Cardiac fibroblast (primary cell): Measurements from ENCODE around the gene HSP90AA1.
A peak's percentile ranks its signal among the peaks of the same experiment; 100 is the strongest.
"Not testable (repeated sequence)": the region's sequence is repeated elsewhere in the genome, so short reads cannot be mapped to it uniquely, and the experiment has no call there.

Experiments used
- DNase-seq, 2 donors: peaks; one replicate each; pipeline versions ENCODE4 v3.0.0 to v3.0.0-alpha.2; 2010; ENCODE audit warnings: low read depth in 2 of 2
- H3K4me3 ChIP-seq, 2 donors: replicated peaks in 1 of 2; 1 replicate in 1 of 2; 2 replicates in 1 of 2; pipeline ENCODE4 v1.5.1; 2011; ENCODE audit warnings: low read depth in 2 of 2, low read length in 2 of 2, mild to moderate bottlenecking in 2 of 2, moderate library complexity in 1 of 2
- TF ChIP-seq, protein P1 (sequence below): IDR thresholded peaks from one replicate; pipeline ENCODE4 v1.5.1; 2011; ENCODE audit warnings: low read depth, mild to moderate bottlenecking, low read length, inconsistent platforms

The HSP90AA1 gene

DNA sequence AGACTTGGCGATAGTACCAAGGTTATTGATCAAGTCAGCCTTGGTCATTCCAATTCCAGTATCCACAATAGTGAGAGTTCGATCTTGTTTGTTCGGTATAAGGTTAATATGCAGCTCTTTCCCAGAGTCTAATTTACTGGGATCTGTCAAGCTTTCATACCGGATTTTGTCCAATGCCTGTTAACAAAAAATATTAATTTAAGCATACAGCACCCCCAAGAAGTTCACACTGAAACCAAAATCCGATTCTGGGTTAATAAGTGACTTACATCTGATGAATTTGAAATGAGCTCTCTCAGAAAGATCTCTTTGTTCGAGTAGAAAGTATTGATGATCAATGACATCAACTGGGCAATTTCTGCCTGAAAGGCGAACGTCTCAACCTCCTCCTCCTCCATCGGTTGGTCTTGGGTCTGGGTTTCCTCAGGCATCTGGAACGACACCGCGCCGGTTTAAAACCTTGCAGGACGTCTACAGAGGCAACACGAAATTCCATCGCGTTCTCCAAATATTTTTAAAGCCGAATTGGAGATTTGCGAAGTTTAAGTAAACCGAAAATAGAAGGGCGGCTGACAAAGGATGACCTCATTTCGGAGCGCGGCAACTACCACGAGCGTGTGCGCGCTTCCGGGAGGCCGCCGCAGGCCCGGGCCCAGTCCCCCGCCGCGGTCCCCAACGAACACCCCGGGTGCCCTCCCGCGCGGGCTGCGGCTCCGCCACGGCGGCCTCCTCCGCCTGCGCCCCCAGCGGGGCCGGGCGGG is 716 bp downstream of the HSP90AA1 start:
- TF ChIP-seq, protein P1, sequence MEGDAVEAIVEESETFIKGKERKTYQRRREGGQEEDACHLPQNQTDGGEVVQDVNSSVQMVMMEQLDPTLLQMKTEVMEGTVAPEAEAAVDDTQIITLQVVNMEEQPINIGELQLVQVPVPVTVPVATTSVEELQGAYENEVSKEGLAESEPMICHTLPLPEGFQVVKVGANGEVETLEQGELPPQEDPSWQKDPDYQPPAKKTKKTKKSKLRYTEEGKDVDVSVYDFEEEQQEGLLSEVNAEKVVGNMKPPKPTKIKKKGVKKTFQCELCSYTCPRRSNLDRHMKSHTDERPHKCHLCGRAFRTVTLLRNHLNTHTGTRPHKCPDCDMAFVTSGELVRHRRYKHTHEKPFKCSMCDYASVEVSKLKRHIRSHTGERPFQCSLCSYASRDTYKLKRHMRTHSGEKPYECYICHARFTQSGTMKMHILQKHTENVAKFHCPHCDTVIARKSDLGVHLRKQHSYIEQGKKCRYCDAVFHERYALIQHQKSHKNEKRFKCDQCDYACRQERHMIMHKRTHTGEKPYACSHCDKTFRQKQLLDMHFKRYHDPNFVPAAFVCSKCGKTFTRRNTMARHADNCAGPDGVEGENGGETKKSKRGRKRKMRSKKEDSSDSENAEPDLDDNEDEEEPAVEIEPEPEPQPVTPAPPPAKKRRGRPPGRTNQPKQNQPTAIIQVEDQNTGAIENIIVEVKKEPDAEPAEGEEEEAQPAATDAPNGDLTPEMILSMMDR: no peak
- H3K4me3 ChIP-seq: peak overlapping the region; percentile 69 to 81
- peak; percentile 64 to 65 for DNase-seq

DNA sequence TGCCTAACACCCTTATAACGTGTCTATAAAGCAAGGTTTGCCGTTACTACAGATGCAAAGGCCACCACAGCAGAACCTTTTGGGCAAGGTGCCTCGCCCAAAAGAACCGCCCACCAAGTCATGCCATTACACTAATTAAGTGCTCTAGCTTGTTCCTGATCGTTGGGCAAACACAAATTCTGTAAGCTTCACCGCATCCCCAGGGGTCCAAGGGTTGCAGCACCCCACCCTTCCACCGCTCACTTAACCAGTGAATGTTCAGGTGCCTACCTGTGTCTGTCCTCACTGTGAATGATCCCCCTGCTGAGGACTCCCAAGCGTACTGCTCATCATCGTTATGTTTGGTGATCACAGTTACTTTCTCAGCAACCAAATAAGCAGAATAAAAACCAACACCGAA is 1.4 kb downstream of the HSP90AA1 start:
- no peak for DNase-seq
- peak overlapping the region; percentile 69 to 81 for H3K4me3 ChIP-seq
- TF ChIP-seq, protein P1: no peak

DNA sequence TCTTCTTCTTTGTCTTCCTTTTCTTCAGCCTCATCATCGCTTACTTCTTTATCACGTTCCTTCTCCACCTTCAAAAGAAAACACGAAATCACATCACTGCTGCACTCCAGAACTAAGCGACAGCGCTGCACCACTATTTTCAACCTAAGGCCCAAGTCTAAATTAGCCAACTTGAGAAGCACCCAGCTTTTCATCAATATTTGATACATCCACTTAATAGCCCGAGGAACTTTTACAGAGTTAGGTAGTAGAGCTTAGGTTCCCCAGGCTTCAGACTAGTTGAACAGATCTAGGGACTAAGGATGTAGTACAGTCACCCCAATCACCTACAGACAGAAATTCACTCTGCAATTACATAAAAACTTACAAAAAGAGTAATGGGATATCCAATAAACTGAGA is 1.9 kb downstream of the HSP90AA1 start:
- peak overlapping the region in 1 of 2 donors; percentile 81 for H3K4me3 ChIP-seq
- TF ChIP-seq, protein P1: no peak
- DNase-seq: no peak

DNA sequence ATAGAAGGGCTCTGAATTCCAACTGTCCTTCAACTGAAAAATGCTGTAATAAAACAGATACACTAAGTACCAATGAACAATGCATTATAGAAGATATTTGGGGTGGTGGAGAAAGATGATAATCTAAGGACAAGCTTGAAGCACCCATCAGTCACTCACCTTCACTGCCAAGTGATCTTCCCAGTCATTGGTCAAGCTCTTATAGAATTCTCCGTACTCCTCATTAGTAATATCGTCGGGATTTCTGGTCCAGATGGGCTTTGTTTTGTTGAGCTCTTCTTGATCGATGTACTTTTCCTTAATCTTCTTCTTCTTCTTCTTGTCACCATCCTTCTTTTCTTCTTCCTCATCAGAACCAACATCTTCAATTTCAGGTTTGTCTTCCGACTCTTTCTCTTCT is 2.3 kb downstream of the HSP90AA1 start:
- peak overlapping the region in 1 of 2 donors; percentile 81 for H3K4me3 ChIP-seq
- DNase-seq: not testable (repeated sequence)

DNA sequence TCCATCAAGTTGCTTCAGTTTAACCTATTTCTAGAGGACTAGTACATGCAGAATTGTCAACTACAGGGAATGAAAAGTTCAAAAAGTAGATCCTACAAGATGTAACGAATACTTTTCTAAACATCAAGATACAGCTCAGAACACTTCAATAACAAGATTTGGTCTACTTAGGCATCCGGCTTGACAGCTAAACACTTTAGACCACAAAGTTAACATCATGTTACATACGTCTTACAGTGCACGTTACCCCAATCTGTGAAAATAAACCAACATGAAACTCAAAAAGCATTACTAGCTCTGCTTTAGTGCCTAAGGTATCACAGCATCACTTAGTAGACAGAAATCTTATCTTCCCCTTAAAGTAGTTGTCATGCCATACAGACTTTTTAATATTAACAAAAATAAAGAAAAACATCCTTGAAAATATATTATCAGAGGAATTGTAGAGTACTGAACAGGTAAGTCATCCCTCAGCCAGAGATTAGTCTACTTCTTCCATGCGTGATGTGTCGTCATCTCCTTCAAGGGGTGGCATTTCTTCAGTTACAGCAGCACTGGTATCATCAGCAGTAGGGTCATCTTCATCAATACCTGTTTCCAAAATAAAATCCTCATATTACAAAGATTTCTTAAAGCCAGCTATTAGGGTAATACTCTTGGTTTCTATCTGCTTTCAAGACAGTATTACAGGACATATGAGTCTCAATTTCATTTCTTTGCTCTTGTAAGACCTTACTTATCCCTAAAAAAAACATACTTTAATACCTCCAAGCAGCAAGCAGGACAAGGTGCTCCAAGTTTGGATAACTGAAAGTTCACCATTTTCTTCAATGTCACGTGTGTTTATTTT is 5.4 kb downstream of the HSP90AA1 start:
- no peak for DNase-seq
- H3K4me3 ChIP-seq: no peak overlapping the region
- TF ChIP-seq, protein P1: no peak

DNA sequence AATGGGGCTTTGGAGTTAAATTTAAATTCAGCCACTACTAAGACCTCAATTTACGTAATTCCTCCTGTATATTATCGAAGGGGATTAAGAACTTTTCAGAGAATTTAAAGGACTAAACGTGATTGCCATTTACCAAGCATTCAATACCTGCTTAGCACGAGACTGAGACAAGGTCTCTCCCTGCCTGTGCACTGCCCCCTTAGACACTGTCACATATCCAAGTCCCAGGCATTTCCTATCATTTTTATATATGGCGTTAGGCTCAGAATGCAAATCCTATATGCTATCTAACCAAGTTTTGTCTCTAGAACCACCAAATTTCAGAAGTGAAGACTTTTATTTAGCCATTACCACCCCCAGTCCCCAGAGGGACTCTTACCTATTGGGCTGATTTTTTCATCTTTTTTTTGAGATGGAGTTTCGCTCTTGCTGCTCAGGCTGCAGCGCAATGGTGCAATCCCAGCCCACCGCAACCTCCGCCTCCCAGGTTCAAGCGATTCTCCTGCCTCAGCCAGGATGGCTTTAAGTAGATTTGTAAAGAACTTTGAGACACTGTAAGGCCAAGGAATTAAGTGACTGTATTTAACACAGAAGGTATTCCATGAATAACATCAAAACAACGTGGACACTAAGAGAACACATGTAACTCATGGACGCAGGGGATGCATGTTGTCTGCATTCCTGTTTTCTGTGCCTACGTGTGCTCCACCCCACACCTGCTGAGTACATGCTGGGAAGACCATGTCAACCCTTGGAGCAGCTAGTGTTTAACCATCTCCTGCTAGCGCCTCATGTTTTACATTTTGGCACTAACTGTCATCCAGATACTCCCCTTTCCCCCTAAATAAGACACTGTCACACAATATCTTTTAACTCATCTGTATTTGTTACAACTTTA is 6.4 kb downstream of the HSP90AA1 start:
- no peak for DNase-seq
- TF ChIP-seq, protein P1: no peak
- H3K4me3 ChIP-seq: no peak overlapping the region

DNA sequence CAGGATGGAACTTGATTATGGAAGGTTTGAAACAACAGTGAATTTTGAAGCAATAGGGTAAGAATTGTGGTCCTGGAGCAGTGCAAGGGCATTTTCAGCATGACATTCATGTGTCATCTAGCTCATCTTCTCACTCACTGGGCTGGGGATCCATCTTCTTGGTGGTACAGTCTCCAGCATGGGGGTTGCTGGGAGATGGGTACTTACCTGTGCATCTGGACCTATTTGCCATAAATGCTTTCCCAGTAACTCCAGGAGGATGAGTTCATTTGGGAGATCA is 7.2 kb downstream of the HSP90AA1 start:
- TF ChIP-seq, protein P1: no peak
- H3K4me3 ChIP-seq: no peak overlapping the region
- DNase-seq: no peak
